Gastrocnemius medialis (tissue), 4 donors: ENCODE results near the gene USP28.

Experiments
- POLR2A ChIP-seq, 2 donors: fragments of 450-650 bp; IDR thresholded peaks; one replicate each; pipeline ENCODE4 v1.6.1; 2017; ENCODE audit warnings: antibody characterized with exemption in 2 of 2, mild to moderate bottlenecking in 2 of 2, moderate library complexity in 2 of 2
- TF ChIP-seq, protein P1 (sequence below), 5 experiments: fragments of 450-650 bp in 3 of 5; fragments of 200-600 bp in 2 of 5; sonication (generic) in 2 of 5; IDR thresholded peaks in 4 of 5; conservative IDR thresholded peaks in 1 of 5; 1 replicate in 4 of 5; 2 replicates in 1 of 5; pipeline ENCODE4 v1.5.1; 2016 to 2019; ENCODE audit warnings: antibody characterized with exemption in 5 of 5, mild to moderate bottlenecking in 3 of 5, moderate library complexity in 3 of 5

DNA sequence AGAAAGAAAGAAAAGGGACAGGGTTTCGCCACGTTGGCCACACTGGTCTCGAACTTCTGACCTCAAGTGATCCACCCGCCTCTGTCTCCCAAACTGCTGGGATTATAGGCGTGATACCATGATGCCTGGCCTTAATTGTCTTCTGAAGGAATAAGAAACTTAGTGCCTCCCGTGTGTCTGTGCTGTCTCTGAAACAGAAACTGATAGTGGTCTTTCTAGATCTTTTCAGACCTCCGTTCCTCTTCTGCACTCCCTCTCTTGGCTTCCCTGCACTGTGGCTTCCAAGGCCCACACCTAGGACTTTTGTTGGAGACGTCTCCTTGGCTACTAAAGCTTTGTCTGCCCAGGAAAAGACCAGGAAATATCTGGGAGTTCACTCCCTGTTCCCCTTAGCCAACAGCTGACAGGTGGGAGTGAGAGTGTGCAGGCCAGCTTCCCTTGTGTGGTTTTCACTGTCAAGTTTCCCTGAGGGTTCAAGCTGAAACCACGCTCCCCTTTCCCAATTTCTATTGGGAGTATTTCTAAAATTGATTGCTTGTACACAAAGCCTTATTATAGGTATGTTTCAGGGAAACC lies 19.1 kb upstream of the USP28 start:
- TF ChIP-seq, protein P1, sequence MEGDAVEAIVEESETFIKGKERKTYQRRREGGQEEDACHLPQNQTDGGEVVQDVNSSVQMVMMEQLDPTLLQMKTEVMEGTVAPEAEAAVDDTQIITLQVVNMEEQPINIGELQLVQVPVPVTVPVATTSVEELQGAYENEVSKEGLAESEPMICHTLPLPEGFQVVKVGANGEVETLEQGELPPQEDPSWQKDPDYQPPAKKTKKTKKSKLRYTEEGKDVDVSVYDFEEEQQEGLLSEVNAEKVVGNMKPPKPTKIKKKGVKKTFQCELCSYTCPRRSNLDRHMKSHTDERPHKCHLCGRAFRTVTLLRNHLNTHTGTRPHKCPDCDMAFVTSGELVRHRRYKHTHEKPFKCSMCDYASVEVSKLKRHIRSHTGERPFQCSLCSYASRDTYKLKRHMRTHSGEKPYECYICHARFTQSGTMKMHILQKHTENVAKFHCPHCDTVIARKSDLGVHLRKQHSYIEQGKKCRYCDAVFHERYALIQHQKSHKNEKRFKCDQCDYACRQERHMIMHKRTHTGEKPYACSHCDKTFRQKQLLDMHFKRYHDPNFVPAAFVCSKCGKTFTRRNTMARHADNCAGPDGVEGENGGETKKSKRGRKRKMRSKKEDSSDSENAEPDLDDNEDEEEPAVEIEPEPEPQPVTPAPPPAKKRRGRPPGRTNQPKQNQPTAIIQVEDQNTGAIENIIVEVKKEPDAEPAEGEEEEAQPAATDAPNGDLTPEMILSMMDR (IDR thresholded peaks at IDR 0.05 in 4 of 5, conservative IDR thresholded peaks at IDR 0.05 in 1 of 5), result no peak
- no peak for TF ChIP-seq POLR2A (IDR thresholded peaks at IDR 0.05)
